IMR-90 (cell line): Measurements from ENCODE around the gene UBE3B. TPM values are rescaled to one million over a fixed set of nuclear protein-coding genes. Genes with fewer than 3 reads are reported as not detected.

Source experiments
- ATAC-seq: fragments of 200-7000 bp; cut with Tn5 transposase; 2 replicates; pipeline ENCODE4 v1.9.1; 2020; ENCODE audit warnings: low read depth, mild to moderate bottlenecking, moderate library complexity
- BruUV-seq: library from RNA; stranded (reverse); fragments of 400-500 nt; replicated peaks from 2 replicates; lab custom pipeline; 2021; lab: Mats Ljungman, UMichigan
- CTCF ChIA-PET: fragments of 300-600 bp; formaldehyde crosslinking; extraction: SDS; loops from one replicate; lab custom pipeline; 2021; ENCODE audit warnings: antibody characterized with exemption; lab: Yijun Ruan, JAX
- POLR2A ChIA-PET: fragments of 300-600 bp; sonication (Branson Sonifier 250); formaldehyde crosslinking; loops from one replicate; lab custom pipeline; 2022; ENCODE audit warnings: antibody characterized with exemption; ENCODE audit not compliant: unreplicated experiment; lab: Charles Lee
- DNase-seq: peaks from one replicate; pipeline ENCODE4 v3.0.0; 2013
- H2AFZ ChIP-seq: replicated peaks from 2 replicates; pipeline ENCODE3; 2013; ENCODE audit warnings: low read length, mild to moderate bottlenecking; ENCODE audit not compliant: poor library complexity
- H2AK5ac ChIP-seq: 2 replicates; pipeline ENCODE4 v1.6.1; 2013; ENCODE audit warnings: low read depth, low read length, inconsistent platforms
- H2AK9ac ChIP-seq: replicated peaks from 2 replicates; pipeline ENCODE3; 2013; ENCODE audit warnings: mild to moderate bottlenecking, low read depth, low read length, moderate library complexity; ENCODE audit not compliant: poor library complexity
- H2BK120ac ChIP-seq: 2 replicates; pipeline ENCODE4 v1.6.1; 2013; ENCODE audit warnings: low read depth, low read length, inconsistent platforms
- H2BK15ac ChIP-seq: 3 replicates; pipeline ENCODE4 v1.6.1; 2013; ENCODE audit warnings: low read depth, low read length, inconsistent platforms
- H2BK20ac ChIP-seq: 2 replicates; pipeline ENCODE4 v1.6.1; 2013; ENCODE audit warnings: low read depth, mild to moderate bottlenecking, inconsistent platforms, low read length, moderate library complexity
- H2BK5ac ChIP-seq: 2 replicates; pipeline ENCODE4 v1.6.1; 2013; ENCODE audit warnings: mild to moderate bottlenecking, low read depth, low read length, inconsistent platforms; ENCODE audit not compliant: poor library complexity, severe bottlenecking
- H3K14ac ChIP-seq: replicated peaks from 2 replicates; pipeline ENCODE4 v1.6.1; 2013; ENCODE audit warnings: low read depth, low read length, inconsistent platforms
- H3K18ac ChIP-seq: 2 replicates; pipeline ENCODE4 v1.6.1; 2013; ENCODE audit warnings: low read depth, low read length, control low read depth
- H3K23ac ChIP-seq: 2 replicates; pipeline ENCODE4 v1.6.1; 2013; ENCODE audit warnings: low read depth, low read length, inconsistent platforms
- H3K27ac ChIP-seq: 2 replicates; pipeline ENCODE4 v1.5.1; 2013; ENCODE audit warnings: mild to moderate bottlenecking, control low read depth, low read length; ENCODE audit not compliant: insufficient read depth
- H3K27me3 ChIP-seq: 2 replicates; pipeline ENCODE4 v1.6.1; 2013; ENCODE audit warnings: low read length; ENCODE audit not compliant: control insufficient read depth, insufficient read depth
- H3K36me3 ChIP-seq: 2 replicates; pipeline ENCODE4 v1.6.1; 2013; ENCODE audit warnings: low read length, mixed read lengths; ENCODE audit not compliant: control insufficient read depth, insufficient read depth
- H3K4ac ChIP-seq: 2 replicates; pipeline ENCODE4 v1.6.1; 2013; ENCODE audit warnings: low read depth, low read length, inconsistent platforms
- H3K4me1 ChIP-seq: 2 replicates; pipeline ENCODE4 v1.6.1; 2013; ENCODE audit warnings: low read length, mixed read lengths; ENCODE audit not compliant: control insufficient read depth, insufficient read depth
- H3K4me2 ChIP-seq: 2 replicates; pipeline ENCODE4 v1.6.1; 2013; ENCODE audit warnings: low read depth, mild to moderate bottlenecking, control low read depth, low read length, moderate library complexity
- H3K4me3 ChIP-seq: 2 replicates; pipeline ENCODE4 v1.5.1; 2013; ENCODE audit warnings: low read depth, mild to moderate bottlenecking, control low read depth, low read length, moderate library complexity; ENCODE audit not compliant: insufficient read depth
- H3K56ac ChIP-seq: 2 replicates; pipeline ENCODE4 v1.6.1; 2013; ENCODE audit warnings: low read length, inconsistent platforms; ENCODE audit not compliant: insufficient read depth; ENCODE audit errors: extremely low read depth
- H3K79me1 ChIP-seq, 2 experiments: 2 replicates each; pipeline ENCODE4 v1.6.1; 2013; ENCODE audit warnings: low read length in 2 of 2, inconsistent platforms in 1 of 2, low read depth in 1 of 2
- H3K9ac ChIP-seq: 2 replicates; pipeline ENCODE4 v1.6.1; 2013; ENCODE audit warnings: low read depth, low read length, control low read depth
- H3K9me1 ChIP-seq: 2 replicates; pipeline ENCODE4 v1.6.1; 2013; ENCODE audit warnings: low read length, inconsistent platforms; ENCODE audit not compliant: insufficient read depth
- H3K9me3 ChIP-seq: 2 replicates; pipeline ENCODE4 v1.6.1; 2013; ENCODE audit warnings: low read length; ENCODE audit not compliant: control insufficient read depth, insufficient read depth
- H4K20me1 ChIP-seq: 2 replicates; pipeline ENCODE4 v1.6.1; 2013; ENCODE audit warnings: low read length, inconsistent platforms; ENCODE audit not compliant: insufficient read depth
- H4K5ac ChIP-seq: 2 replicates; pipeline ENCODE4 v1.6.1; 2013; ENCODE audit warnings: mild to moderate bottlenecking, low read depth, low read length, control low read depth
- H4K8ac ChIP-seq, 2 experiments: 2 replicates each; pipeline ENCODE4 v1.6.1; 2013; ENCODE audit warnings: low read depth in 2 of 2, low read length in 2 of 2, control low read depth in 1 of 2, inconsistent platforms in 1 of 2
- H4K91ac ChIP-seq: 2 replicates; pipeline ENCODE4 v1.6.1; 2013; ENCODE audit warnings: low read depth, low read length, inconsistent platforms; ENCODE audit not compliant: insufficient read depth
- MAFK ChIP-seq: IDR thresholded peaks from 2 replicates; pipeline ENCODE4 v1.6.1; 2012; ENCODE audit warnings: low read depth, low read length, improper control_type of control experiment
- NFE2L2 ChIP-seq: fragments of 150-350 bp; IDR thresholded peaks from 2 replicates; pipeline ENCODE4 v1.6.1; 2016; ENCODE audit warnings: low read depth, mild to moderate bottlenecking, low read length
- WGBS, 2 experiments: methylation state at CpG; one replicate each; pipeline versions ENCODE4 v1.1.5 to v1.1.7; 2013; ENCODE audit warnings: missing lambda C conversion rate in 2 of 2; ENCODE audit not compliant: insufficient read length in 1 of 2; ENCODE audit errors: extremely low coverage in 2 of 2; 5-methylcytosine and 5-hydroxymethylcytosine counted together
- dilution Hi-C: fragments of 300-500 bp; cut with HindIII; formaldehyde crosslinking; loops from one replicate; pipeline ENCODE4 v1.14.3; 2018; ENCODE audit warnings: low sequenced_read_pairs; ENCODE audit not compliant: unreplicated experiment
- in situ Hi-C: fragments of 300-500 bp; cut with MboI; formaldehyde crosslinking; loops from 3 replicates; pipeline ENCODE4 v1.14.3; 2019; ENCODE audit warnings: low sequenced_read_pairs, inconsistent platforms, mixed read lengths
- intact Hi-C: fragments of 100-400 bp; cut with micrococcal nuclease; formaldehyde crosslinking; loops from 2 replicates; pipeline ENCODE4 v1.10.0; 2022
- polyA plus RNA-seq, 3 experiments: library from polyadenylated mRNA; depleted of rRNA; stranded (reverse); fragments of >200 nt; gene quantifications; 2 replicates each; pipeline ENCODE4 v1.2.3, GENCODE V29; 2012; ENCODE audit warnings: low replicate concordance in 1 of 3
- total RNA-seq: library from RNA; depleted of rRNA; stranded (reverse); fragments of >200 nt; gene quantifications from 2 replicates; pipeline ENCODE4 v1.2.3, GENCODE V29; 2012

Gene UBE3B
- total and polyA plus RNA-seq, 2 of the 4 experiments (the other 2 are of a cell fraction) = 18.8 to 24.9 TPM

GRCh38 chr12:109482894-109483293, 5.5 kb downstream of the UBE3B start:
- no TSS peak for BruUV-seq
- WGBS, 2 experiments = no CpG with 5 or more reads among the region's 2 CpGs
- Histone ChIP-seq H2BK15ac (no peak overlapping the region), H2AK5ac (no peak overlapping the region), H3K9me3 (no peaks in the 10 kb centered on the region), H3K4ac (no peak overlapping the region), H3K4me2 (no peak overlapping the region), H2AFZ (no peak overlapping the region), H3K14ac (no peak overlapping the region), H4K91ac (no peak overlapping the region), H3K23ac (no peak overlapping the region), H4K5ac (no peak overlapping the region), H3K36me3 (peaks cover 36% of the 10 kb centered on the region), H2BK20ac (no peak overlapping the region), H3K18ac (no peak overlapping the region), H3K56ac (no peak overlapping the region), H3K27ac (no peak overlapping the region), H3K27me3 (no peaks in the 10 kb centered on the region), H2AK9ac (no peak overlapping the region), H3K9me1 (peaks cover 3% of the 10 kb centered on the region; the same call in 1 of the 2 replicates), H2BK5ac (no peak overlapping the region), H4K20me1 (no peaks in the 10 kb centered on the region), H3K79me1 (peaks cover 10 to 26% of the 10 kb centered on the region in 2 experiments), H3K4me1 (no peaks in the 10 kb centered on the region; the same call in 1 of the 2 replicates), H3K9ac (no peak overlapping the region), H2BK120ac (no peak overlapping the region), H4K8ac (no peak overlapping the region), H3K4me3 (no peak overlapping the region)
- dilution Hi-C loops = no loop called here
- ATAC-seq (no peak), DNase-seq (no peak)
- intact Hi-C loops = loop anchor here (5.0 kb wide), 1 partner anchor 166 kb away; no protein-coding TSS in a partner anchor
- in situ Hi-C loops = no loop called here
- CTCF ChIA-PET = interaction anchor here (0.6 kb wide), 1 partner anchor 1813 kb away, joined by 6 read pairs; no protein-coding TSS in a partner anchor
- TF ChIP-seq NFE2L2 = no peak
- TF ChIP-seq MAFK = 0 out of 2 replicates have a peak, but pooled peaks have one; percentile 20
- POLR2A ChIA-PET = no interaction called here
